MCF 10A (cell line): ENCODE measurements around the gene PNPLA7. TPM values are rescaled to one million over a fixed set of nuclear protein-coding genes. Genes with fewer than 3 reads are reported as not detected.

Source experiments
- BruUV-seq: library from RNA; stranded (reverse); fragments of 400-500 nt; replicated peaks from 2 replicates; lab custom pipeline; 2021; lab: Mats Ljungman, UMichigan
- CTCF ChIA-PET: fragments of 300-600 bp; sonication (Branson Sonifier 250); formaldehyde crosslinking; extraction: SDS; loops from one replicate; lab custom pipeline; 2021; ENCODE audit warnings: antibody characterized with exemption, inconsistent platforms; lab: Yijun Ruan, JAX
- POLR2A ChIA-PET: fragments of 300-600, 350-650 bp; sonication (Branson Sonifier 250); formaldehyde crosslinking; extraction: SDS; loops from one replicate; lab custom pipeline; 2020; ENCODE audit warnings: antibody characterized with exemption, inconsistent platforms; lab: Yijun Ruan, JAX
- DNase-seq: peaks from one replicate; pipeline ENCODE4 v3.0.0-alpha.2; 2018; ENCODE audit not compliant: unreplicated experiment
- H3K27ac Mint-ChIP-seq: one replicate; pipeline ENCODE4 v1.8.0; 2022; ENCODE audit warnings: mild to moderate bottlenecking, low read depth, mixed read lengths; ENCODE audit not compliant: unreplicated experiment
- H3K27me3 Mint-ChIP-seq: one replicate; pipeline ENCODE4 v1.8.0; 2022; ENCODE audit warnings: mixed read lengths; ENCODE audit not compliant: insufficient read depth, unreplicated experiment
- H3K36me3 Mint-ChIP-seq: one replicate; pipeline ENCODE4 v1.8.0; 2022; ENCODE audit warnings: mild to moderate bottlenecking, moderate library complexity, mixed read lengths; ENCODE audit not compliant: insufficient read depth, unreplicated experiment
- H3K4me1 Mint-ChIP-seq: one replicate; pipeline ENCODE4 v1.8.0; 2022; ENCODE audit warnings: mixed read lengths; ENCODE audit not compliant: insufficient read depth, unreplicated experiment
- H3K4me3 Mint-ChIP-seq: one replicate; pipeline ENCODE4 v1.8.0; 2022; ENCODE audit warnings: mild to moderate bottlenecking, moderate library complexity, mixed read lengths; ENCODE audit not compliant: unreplicated experiment
- H3K9me3 Mint-ChIP-seq: one replicate; pipeline ENCODE4 v1.8.0; 2022; ENCODE audit warnings: mixed read lengths; ENCODE audit not compliant: unreplicated experiment
- CTCF ChIP-seq: fragments of 200-600 bp; IDR thresholded peaks from one replicate; pipeline ENCODE4 v1.8.0; 2022; ENCODE audit warnings: antibody characterized with exemption, mild to moderate bottlenecking; ENCODE audit not compliant: unreplicated experiment
- intact Hi-C: fragments of 100-400 bp; cut with micrococcal nuclease; formaldehyde crosslinking; loops from 2 replicates; pipeline ENCODE4 v1.14.1; 2022
- total RNA-seq: library from RNA; stranded (reverse); gene quantifications from 2 replicates; pipeline ENCODE4 v1.2.3, GENCODE V29; 2022

PNPLA7 gene
- total RNA-seq, 1 experiment from 2014 or later = 0.86 TPM

GRCh38 chr9:137462986-137463930, 86.9 kb downstream of the PNPLA7 start:
- BruUV-seq = no TSS peak
- no peak overlapping the region for H3K27ac Mint-ChIP-seq
- no peak for DNase-seq
- H3K4me3 Mint-ChIP-seq = no peak overlapping the region
- POLR2A ChIA-PET = interaction anchor here (1.2 kb wide), 1 partner anchor 17 kb away, joined by 3 read pairs; no protein-coding TSS in a partner anchor
- H3K27me3 Mint-ChIP-seq = peaks cover 12% of the 10 kb centered on the region
- CTCF ChIA-PET = interaction anchor here (0.6 to 0.7 kb wide), 3 partner anchors 40 to 72 kb away, joined by 3 read pairs; no protein-coding TSS in a partner anchor
- TF ChIP-seq CTCF = no peak
- H3K9me3 Mint-ChIP-seq = no peaks in the 10 kb centered on the region
- intact Hi-C loops = no loop called here
- H3K4me1 Mint-ChIP-seq = no peaks in the 10 kb centered on the region
- no peaks in the 10 kb centered on the region for H3K36me3 Mint-ChIP-seq

GRCh38 chr9:137462396-137462985, 87.7 kb downstream of the PNPLA7 start:
- no TSS peak for BruUV-seq
- Mint-ChIP-seq H3K9me3 (no peaks in the 10 kb centered on the region), H3K4me1 (no peaks in the 10 kb centered on the region), H3K27me3 (peaks cover 12% of the 10 kb centered on the region), H3K27ac (no peak overlapping the region), H3K36me3 (no peaks in the 10 kb centered on the region), H3K4me3 (no peak overlapping the region)
- intact Hi-C loops = no loop called here
- DNase-seq = no peak
- TF ChIP-seq CTCF = no peak
- ChIA-PET POLR2A (interaction anchor here (1.2 kb wide), 1 partner anchor 17 kb away, joined by 3 read pairs; no protein-coding TSS in a partner anchor), CTCF (interaction anchor here (0.6 to 0.7 kb wide), 3 partner anchors 39 to 72 kb away, joined by 3 read pairs; no protein-coding TSS in a partner anchor)

- intact Hi-C loops = no loop called here
Observed at GRCh38 chr9:137461663-137462395, 88.4 kb downstream of the PNPLA7 start.

More at GRCh38 chr9:137461663-137462395, 88.4 kb downstream of the PNPLA7 start:
- Mint-ChIP-seq H3K9me3 (no peaks in the 10 kb centered on the region), H3K27me3 (peaks cover 12% of the 10 kb centered on the region), H3K36me3 (no peaks in the 10 kb centered on the region), H3K27ac (no peak overlapping the region), H3K4me1 (no peaks in the 10 kb centered on the region), H3K4me3 (no peak overlapping the region)
- no TSS peak for BruUV-seq
- no peak for DNase-seq
- CTCF ChIA-PET = no interaction called here
- no peak for TF ChIP-seq CTCF
- POLR2A ChIA-PET = no interaction called here
